ENCODE measurements around the gene MAX. TPM values are rescaled to one million over a fixed set of nuclear protein-coding genes. Genes with fewer than 3 reads are reported as not detected.

MAX gene
- total RNA-seq, 1 donor from 2014 or later, result 26.8 TPM

- Histone ChIP-seq H3K4me3 (no peak overlapping the region), H3K36me3 (no peaks in the 10 kb centered on the region), H3K9me3 (no peaks in the 10 kb centered on the region), H3K4me1 (no peaks in the 10 kb centered on the region), H3K27me3 (no peaks in the 10 kb centered on the region), H3K27ac (no peak overlapping the region)
- DNase-seq (ENCODE audit: low spot score in 2 of 2), result no peak
- no peak for TF ChIP-seq CTCF (IDR thresholded peaks at IDR 0.05)
- intact Hi-C loops (cut with DNase I), result no loop called here
Measured at GRCh38 chr14:65132855-65133254, 30.5 kb upstream of the MAX start.

GRCh38 chr14:65131301-65131701, 29.0 kb upstream of the MAX start:
- H3K9me3 ChIP-seq, result no peaks in the 10 kb centered on the region
- intact Hi-C loops (cut with DNase I), result no loop called here
- no peaks in the 10 kb centered on the region for H3K4me1 ChIP-seq
- DNase-seq (ENCODE audit: low spot score in 2 of 2), result no peak
- no peak overlapping the region for H3K27ac ChIP-seq
- TF ChIP-seq CTCF (IDR thresholded peaks at IDR 0.05), result no peak
- H3K4me3 ChIP-seq, result no peak overlapping the region
- no peaks in the 10 kb centered on the region for H3K36me3 ChIP-seq
- H3K27me3 ChIP-seq, result no peaks in the 10 kb centered on the region

GRCh38 chr14:65128096-65128495, 25.8 kb upstream of the MAX start:
- DNase-seq (ENCODE audit: low spot score in 2 of 2), result no peak
- Histone ChIP-seq H3K36me3 (no peaks in the 10 kb centered on the region), H3K4me1 (no peaks in the 10 kb centered on the region), H3K4me3 (no peak overlapping the region), H3K27me3 (no peaks in the 10 kb centered on the region), H3K27ac (no peak overlapping the region), H3K9me3 (no peaks in the 10 kb centered on the region)
- intact Hi-C loops (cut with DNase I), result no loop called here
- no peak for TF ChIP-seq CTCF (IDR thresholded peaks at IDR 0.05)

GRCh38 chr14:65117769-65118745, 15.7 kb upstream of the MAX start:
- DNase-seq (ENCODE audit: low spot score in 2 of 2), result no peak
- Histone ChIP-seq H3K4me1 (no peaks in the 10 kb centered on the region), H3K4me3 (no peak overlapping the region), H3K27me3 (no peaks in the 10 kb centered on the region), H3K36me3 (no peaks in the 10 kb centered on the region), H3K27ac (no peak overlapping the region), H3K9me3 (no peaks in the 10 kb centered on the region)
- intact Hi-C loops (cut with DNase I), result no loop called here
- no peak for TF ChIP-seq CTCF (IDR thresholded peaks at IDR 0.05)

GRCh38 chr14:65115615-65116014, 13.3 kb upstream of the MAX start:
- Histone ChIP-seq H3K4me3 (no peak overlapping the region), H3K9me3 (no peaks in the 10 kb centered on the region), H3K4me1 (no peaks in the 10 kb centered on the region), H3K27ac (no peak overlapping the region), H3K27me3 (no peaks in the 10 kb centered on the region), H3K36me3 (no peaks in the 10 kb centered on the region)
- TF ChIP-seq CTCF (IDR thresholded peaks at IDR 0.05), result no peak
- DNase-seq (ENCODE audit: low spot score in 2 of 2), result no peak
- intact Hi-C loops (cut with DNase I), result no loop called here
